Astrocyte (in vitro differentiated cells and primary cell): ENCODE results near the gene TDRD12. TPM values are rescaled to one million over a fixed set of nuclear protein-coding genes. Genes with fewer than 3 reads are reported as not detected.
A peak's percentile ranks its signal among the peaks of the same experiment; 100 is the strongest.

ENCODE experiments used
- DNase-seq: peaks from one replicate; pipeline ENCODE4 v3.0.0-alpha.2; 2010; ENCODE audit warnings: low read depth
- FAIRE-seq: peaks from 2 replicates; lab custom pipeline; 2011; peaks lifted over from hg19 to GRCh38; lab: Jason Lieb, UNC
- H2AFZ ChIP-seq: 2 replicates; pipeline ENCODE4 v1.6.0; 2012; ENCODE audit warnings: low read depth, low read length, inconsistent platforms
- H3K27ac ChIP-seq: 2 replicates; pipeline ENCODE4 v1.5.1; 2011; ENCODE audit warnings: low read depth, low read length, inconsistent platforms
- H3K27me3 ChIP-seq: 2 replicates; pipeline ENCODE4 v1.6.0; 2011; ENCODE audit warnings: low read length, inconsistent platforms; ENCODE audit not compliant: insufficient read depth
- H3K36me3 ChIP-seq: 2 replicates; pipeline ENCODE4 v1.5.1; 2011; ENCODE audit warnings: low read length, inconsistent platforms; ENCODE audit not compliant: insufficient read depth
- H3K4me1 ChIP-seq: 2 replicates; pipeline ENCODE4 v1.5.1; 2011; ENCODE audit warnings: low read length, inconsistent platforms; ENCODE audit not compliant: insufficient read depth
- H3K4me2 ChIP-seq: 2 replicates; pipeline ENCODE4 v1.6.0; 2012; ENCODE audit warnings: low read length, inconsistent platforms
- H3K4me3 ChIP-seq: 2 replicates; pipeline ENCODE4 v1.5.1; 2011; ENCODE audit warnings: low read depth, mild to moderate bottlenecking, low read length, inconsistent platforms; ENCODE audit not compliant: insufficient read depth
- H3K79me2 ChIP-seq: 2 replicates; pipeline ENCODE4 v1.6.0; 2012; ENCODE audit warnings: mild to moderate bottlenecking, low read length, inconsistent platforms; ENCODE audit not compliant: insufficient read depth
- H3K9ac ChIP-seq: 2 replicates; pipeline ENCODE4 v1.6.0; 2012; ENCODE audit warnings: mild to moderate bottlenecking, low read length, inconsistent platforms
- H3K9me3 ChIP-seq: 2 replicates; pipeline ENCODE4 v1.5.1; 2012; ENCODE audit warnings: low read depth, mild to moderate bottlenecking, low read length, inconsistent platforms; ENCODE audit not compliant: insufficient read depth
- H4K20me1 ChIP-seq: 2 replicates; pipeline ENCODE4 v1.6.0; 2012; ENCODE audit warnings: low read length, inconsistent platforms; ENCODE audit not compliant: insufficient read depth
- H3K27ac Mint-ChIP-seq: one replicate; pipeline ENCODE4 v1.8.0; 2021; ENCODE audit warnings: mild to moderate bottlenecking, mixed read lengths; ENCODE audit not compliant: unreplicated experiment
- H3K27me3 Mint-ChIP-seq: one replicate; pipeline ENCODE4 v1.8.0; 2021; ENCODE audit warnings: low read depth, mixed read lengths; ENCODE audit not compliant: unreplicated experiment
- H3K36me3 Mint-ChIP-seq: one replicate; pipeline ENCODE4 v1.8.0; 2021; ENCODE audit warnings: low read depth, mixed read lengths; ENCODE audit not compliant: unreplicated experiment
- H3K4me1 Mint-ChIP-seq: one replicate; pipeline ENCODE4 v1.8.0; 2021; ENCODE audit warnings: low read depth, mixed read lengths; ENCODE audit not compliant: unreplicated experiment
- H3K4me3 Mint-ChIP-seq: one replicate; pipeline ENCODE4 v1.8.0; 2021; ENCODE audit warnings: mild to moderate bottlenecking, moderate library complexity, mixed read lengths; ENCODE audit not compliant: unreplicated experiment
- H3K9me3 Mint-ChIP-seq: one replicate; pipeline ENCODE4 v1.8.0; 2021; ENCODE audit warnings: mild to moderate bottlenecking, mixed read lengths; ENCODE audit not compliant: unreplicated experiment
- EZH2 ChIP-seq: IDR thresholded peaks from 2 replicates; pipeline ENCODE4 v1.6.1; 2012; ENCODE audit warnings: mild to moderate bottlenecking, low read length, inconsistent platforms; ENCODE audit not compliant: insufficient read depth
- total RNA-seq: library from RNA; stranded (reverse); gene quantifications from 2 replicates; pipeline ENCODE4 v1.2.1, GENCODE V29; 2021
- TF ChIP-seq, protein P1 (sequence below): IDR thresholded peaks from 2 replicates; pipeline ENCODE4 v1.5.1; 2011; ENCODE audit warnings: low read depth, mild to moderate bottlenecking, inconsistent platforms, low read length, moderate library complexity; ENCODE audit not compliant: insufficient read depth

The TDRD12 gene
- total RNA-seq, 1 donor from 2014 or later = not detected

DNA sequence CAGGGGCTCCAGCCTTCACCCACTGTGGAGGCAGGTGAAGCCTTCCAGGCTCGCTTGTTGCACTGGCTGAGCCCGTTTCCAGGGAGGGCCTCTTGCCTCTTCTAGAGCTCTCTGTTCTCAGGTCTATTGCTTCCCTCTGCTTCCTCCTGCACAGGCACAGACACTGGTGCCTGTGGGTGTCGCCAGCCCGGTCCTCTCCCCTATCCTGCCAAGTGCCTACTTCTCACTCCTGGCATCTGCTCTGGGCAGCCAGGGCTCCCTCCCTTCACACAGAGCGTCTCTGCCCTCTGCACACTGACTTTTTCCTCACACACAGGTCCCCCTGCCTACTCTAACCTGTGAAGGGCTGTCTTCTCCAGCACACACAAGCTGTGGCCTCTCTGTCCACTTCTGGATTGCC, 89.7 kb downstream of the TDRD12 start:
- Mint-ChIP-seq H3K27me3 (peaks cover 20% of the 10 kb centered on the region), H3K36me3 (no peaks in the 10 kb centered on the region), H3K4me1 (no peaks in the 10 kb centered on the region), H3K27ac (no peak overlapping the region), H3K4me3 (peak overlapping the region; percentile 28), H3K9me3 (no peaks in the 10 kb centered on the region)
- Histone ChIP-seq H3K36me3 (no peaks in the 10 kb centered on the region), H3K9me3 (peaks cover 3% of the 10 kb centered on the region), H3K4me1 (no peaks in the 10 kb centered on the region), H3K27me3 (no peaks in the 10 kb centered on the region), H3K79me2 (no peaks in the 10 kb centered on the region), H3K27ac (no peak overlapping the region), H2AFZ (no peak overlapping the region), H3K9ac (no peak overlapping the region), H3K4me2 (no peak overlapping the region), H4K20me1 (no peaks in the 10 kb centered on the region), H3K4me3 (no peak overlapping the region)
- FAIRE-seq = no peak
- DNase-seq = no peak
- TF ChIP-seq, protein P1, sequence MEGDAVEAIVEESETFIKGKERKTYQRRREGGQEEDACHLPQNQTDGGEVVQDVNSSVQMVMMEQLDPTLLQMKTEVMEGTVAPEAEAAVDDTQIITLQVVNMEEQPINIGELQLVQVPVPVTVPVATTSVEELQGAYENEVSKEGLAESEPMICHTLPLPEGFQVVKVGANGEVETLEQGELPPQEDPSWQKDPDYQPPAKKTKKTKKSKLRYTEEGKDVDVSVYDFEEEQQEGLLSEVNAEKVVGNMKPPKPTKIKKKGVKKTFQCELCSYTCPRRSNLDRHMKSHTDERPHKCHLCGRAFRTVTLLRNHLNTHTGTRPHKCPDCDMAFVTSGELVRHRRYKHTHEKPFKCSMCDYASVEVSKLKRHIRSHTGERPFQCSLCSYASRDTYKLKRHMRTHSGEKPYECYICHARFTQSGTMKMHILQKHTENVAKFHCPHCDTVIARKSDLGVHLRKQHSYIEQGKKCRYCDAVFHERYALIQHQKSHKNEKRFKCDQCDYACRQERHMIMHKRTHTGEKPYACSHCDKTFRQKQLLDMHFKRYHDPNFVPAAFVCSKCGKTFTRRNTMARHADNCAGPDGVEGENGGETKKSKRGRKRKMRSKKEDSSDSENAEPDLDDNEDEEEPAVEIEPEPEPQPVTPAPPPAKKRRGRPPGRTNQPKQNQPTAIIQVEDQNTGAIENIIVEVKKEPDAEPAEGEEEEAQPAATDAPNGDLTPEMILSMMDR = no peak
- no peak for TF ChIP-seq EZH2

DNA sequence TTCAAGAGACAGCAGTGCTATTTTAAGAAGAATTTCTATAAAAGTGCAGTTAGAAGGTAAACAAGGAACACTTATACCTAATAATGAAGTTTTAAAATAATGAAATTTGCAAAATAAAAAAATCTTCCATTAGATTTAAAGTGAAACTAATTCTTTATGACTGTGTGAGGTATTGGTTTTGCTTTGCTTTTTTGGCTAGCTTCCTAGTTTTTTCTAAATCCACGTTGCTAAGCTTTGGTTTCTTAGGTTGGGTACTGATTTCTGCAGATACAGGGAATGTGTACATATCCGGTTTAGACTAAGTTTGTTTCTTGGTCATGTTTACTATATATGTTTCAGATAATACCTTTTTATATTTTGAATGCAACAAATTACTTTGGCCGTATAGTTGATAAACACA, 90.2 kb downstream of the TDRD12 start:
- Histone ChIP-seq H3K27me3 (no peaks in the 10 kb centered on the region), H3K27ac (no peak overlapping the region), H4K20me1 (no peaks in the 10 kb centered on the region), H3K9ac (no peak overlapping the region), H2AFZ (no peak overlapping the region), H3K4me3 (no peak overlapping the region), H3K9me3 (peaks cover 3% of the 10 kb centered on the region), H3K36me3 (no peaks in the 10 kb centered on the region), H3K4me1 (no peaks in the 10 kb centered on the region), H3K4me2 (no peak overlapping the region), H3K79me2 (no peaks in the 10 kb centered on the region)
- no peak for DNase-seq
- Mint-ChIP-seq H3K36me3 (no peaks in the 10 kb centered on the region), H3K27ac (no peak overlapping the region), H3K27me3 (peaks cover 22% of the 10 kb centered on the region), H3K4me1 (no peaks in the 10 kb centered on the region), H3K9me3 (no peaks in the 10 kb centered on the region), H3K4me3 (no peak overlapping the region)
- TF ChIP-seq, protein P1 = no peak
- TF ChIP-seq EZH2 = no peak
- no peak for FAIRE-seq

DNA sequence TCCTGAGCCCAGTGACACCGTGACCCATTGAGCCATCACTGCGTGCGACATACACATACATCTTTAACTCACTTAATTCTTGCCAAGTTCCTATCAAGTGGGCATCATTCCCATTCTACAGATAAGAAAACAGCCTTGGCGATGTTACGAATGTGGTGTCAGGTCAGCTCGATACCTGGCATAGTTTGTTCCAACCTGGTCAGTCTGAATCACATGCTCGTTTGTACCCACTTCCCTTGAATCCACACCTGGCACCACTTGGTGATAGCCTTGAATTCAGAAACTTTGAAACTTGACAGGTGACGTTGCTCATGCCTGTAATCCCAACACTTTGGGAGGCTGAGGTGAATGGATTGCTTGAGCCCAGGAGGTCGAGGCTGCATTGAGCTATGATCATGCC, 90.9 kb downstream of the TDRD12 start:
- Mint-ChIP-seq H3K4me1 (no peaks in the 10 kb centered on the region), H3K9me3 (no peaks in the 10 kb centered on the region), H3K27ac (no peak overlapping the region), H3K4me3 (no peak overlapping the region), H3K27me3 (peaks cover 26% of the 10 kb centered on the region), H3K36me3 (no peaks in the 10 kb centered on the region)
- Histone ChIP-seq H3K9me3 (peaks cover 3% of the 10 kb centered on the region), H3K79me2 (no peaks in the 10 kb centered on the region), H4K20me1 (no peaks in the 10 kb centered on the region), H2AFZ (no peak overlapping the region), H3K27me3 (no peaks in the 10 kb centered on the region), H3K4me1 (no peaks in the 10 kb centered on the region), H3K4me2 (no peak overlapping the region), H3K9ac (no peak overlapping the region), H3K4me3 (no peak overlapping the region), H3K36me3 (no peaks in the 10 kb centered on the region), H3K27ac (no peak overlapping the region)
- no peak for DNase-seq
- no peak for FAIRE-seq
- no peak for TF ChIP-seq EZH2
- TF ChIP-seq, protein P1 = no peak
